Activated naive CD4-positive, alpha-beta T cell treated with anti-CD3 and anti-CD28 coated beads, Interleukin-2, amount 50 U/mL, for 72 hours (primary cell): ENCODE measurements around the gene IL4I1. TPM values are rescaled to one million over a fixed set of nuclear protein-coding genes. Genes with fewer than 3 reads are reported as not detected.

Source experiments
- ATAC-seq, 2 donors: fragments of 150-1000 bp; cut with Tn5 transposase; 2 replicates each; pipeline ENCODE4 v1.10.0; 2021; ENCODE audit warnings: mild to moderate bottlenecking in 2 of 2, moderate library complexity in 2 of 2
- DNase-seq, 2 donors: peaks; one replicate each; pipeline ENCODE4 v3.0.0; 2021 to 2022; ENCODE audit warnings: low spot score in 2 of 2
- H3K27ac Mint-ChIP-seq, 2 donors: one replicate each; pipeline ENCODE4 v1.8.0; 2022; ENCODE audit warnings: mild to moderate bottlenecking in 2 of 2, mixed read lengths in 2 of 2
- H3K36me3 Mint-ChIP-seq, 2 donors: one replicate each; pipeline ENCODE4 v1.8.0; 2022; ENCODE audit warnings: mixed read lengths in 2 of 2
- H3K9me3 Mint-ChIP-seq, 2 donors: one replicate each; pipeline ENCODE4 v1.8.0; 2022; ENCODE audit warnings: mixed read lengths in 2 of 2
- total RNA-seq, 2 donors: library from RNA; stranded (reverse); gene quantifications; one replicate each; pipeline ENCODE4 v1.2.3, GENCODE V29; 2022

The IL4I1 gene
- total RNA-seq, 2 donors from 2014 or later: 6.3 to 11.1 TPM

DNA sequence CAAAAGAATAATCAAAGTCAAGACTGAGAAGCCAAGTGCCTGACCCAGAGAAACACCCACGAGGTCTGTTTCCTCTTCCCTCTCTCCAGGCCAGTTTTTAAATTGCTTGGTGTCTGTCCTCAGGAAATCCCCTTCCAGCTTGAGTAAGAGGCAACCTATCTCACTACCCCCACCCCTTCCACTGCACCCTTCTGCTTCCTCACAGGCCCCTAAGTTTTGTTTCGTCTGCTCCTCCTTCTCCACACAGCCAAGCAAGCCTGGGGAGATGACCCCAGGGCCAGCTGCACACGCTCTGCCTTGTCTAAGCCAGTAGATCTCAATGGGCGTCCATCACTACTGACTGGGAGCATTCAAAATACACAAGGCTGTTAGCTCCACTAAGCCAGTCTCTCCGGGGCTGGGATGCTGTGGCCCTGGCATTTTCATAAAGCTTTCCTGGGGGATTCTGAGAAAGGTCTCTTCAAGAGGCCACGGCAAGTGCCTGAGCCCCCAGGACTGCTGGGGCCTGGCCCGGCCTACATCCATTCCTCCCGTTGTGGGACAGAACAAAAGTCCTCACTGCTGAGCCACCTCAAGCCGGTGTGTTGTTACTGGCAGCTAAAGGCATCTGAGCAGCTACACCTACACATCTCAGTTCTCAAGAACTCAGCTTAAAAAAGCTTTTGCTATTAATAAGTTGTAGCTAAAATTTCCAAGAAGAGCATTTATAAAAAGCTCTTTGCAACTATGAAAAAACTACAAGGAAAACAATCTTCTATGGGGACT lies 14.9 kb upstream of the IL4I1 start:
- DNase-seq: no peak
- Mint-ChIP-seq H3K9me3 (no peaks in the 10 kb centered on the region), H3K36me3 (peaks cover 12 to 71% of the 10 kb centered on the region in 2 donors), H3K27ac (peak overlapping the region; percentile 75 to 91)
- peak; percentile 73 to 84 for ATAC-seq

DNA sequence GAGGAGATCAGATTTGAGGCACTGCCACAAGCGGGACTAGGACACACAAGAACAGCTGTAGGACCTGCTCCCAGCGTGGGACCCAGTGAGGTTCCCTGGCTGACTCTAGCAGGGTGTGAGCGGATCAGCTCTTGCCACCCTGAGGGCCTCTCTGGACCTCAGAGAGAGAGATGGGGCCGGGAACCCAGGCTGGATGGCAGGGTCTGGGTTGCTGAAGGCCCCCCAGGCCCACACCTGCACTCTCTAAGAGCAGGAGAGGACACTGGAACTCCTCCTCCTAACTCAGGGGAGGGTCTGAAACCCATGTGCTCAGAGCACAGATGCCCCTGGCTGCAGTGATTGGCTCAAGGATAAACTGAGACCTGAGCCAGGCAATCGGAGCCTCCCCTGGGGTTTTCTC lies 13.5 kb upstream of the IL4I1 start:
- Mint-ChIP-seq H3K36me3 (peaks cover 4 to 65% of the 10 kb centered on the region in 2 donors), H3K9me3 (no peaks in the 10 kb centered on the region), H3K27ac (peak overlapping the region; percentile 67 to 80)
- no peak for DNase-seq
- no peak for ATAC-seq

DNA sequence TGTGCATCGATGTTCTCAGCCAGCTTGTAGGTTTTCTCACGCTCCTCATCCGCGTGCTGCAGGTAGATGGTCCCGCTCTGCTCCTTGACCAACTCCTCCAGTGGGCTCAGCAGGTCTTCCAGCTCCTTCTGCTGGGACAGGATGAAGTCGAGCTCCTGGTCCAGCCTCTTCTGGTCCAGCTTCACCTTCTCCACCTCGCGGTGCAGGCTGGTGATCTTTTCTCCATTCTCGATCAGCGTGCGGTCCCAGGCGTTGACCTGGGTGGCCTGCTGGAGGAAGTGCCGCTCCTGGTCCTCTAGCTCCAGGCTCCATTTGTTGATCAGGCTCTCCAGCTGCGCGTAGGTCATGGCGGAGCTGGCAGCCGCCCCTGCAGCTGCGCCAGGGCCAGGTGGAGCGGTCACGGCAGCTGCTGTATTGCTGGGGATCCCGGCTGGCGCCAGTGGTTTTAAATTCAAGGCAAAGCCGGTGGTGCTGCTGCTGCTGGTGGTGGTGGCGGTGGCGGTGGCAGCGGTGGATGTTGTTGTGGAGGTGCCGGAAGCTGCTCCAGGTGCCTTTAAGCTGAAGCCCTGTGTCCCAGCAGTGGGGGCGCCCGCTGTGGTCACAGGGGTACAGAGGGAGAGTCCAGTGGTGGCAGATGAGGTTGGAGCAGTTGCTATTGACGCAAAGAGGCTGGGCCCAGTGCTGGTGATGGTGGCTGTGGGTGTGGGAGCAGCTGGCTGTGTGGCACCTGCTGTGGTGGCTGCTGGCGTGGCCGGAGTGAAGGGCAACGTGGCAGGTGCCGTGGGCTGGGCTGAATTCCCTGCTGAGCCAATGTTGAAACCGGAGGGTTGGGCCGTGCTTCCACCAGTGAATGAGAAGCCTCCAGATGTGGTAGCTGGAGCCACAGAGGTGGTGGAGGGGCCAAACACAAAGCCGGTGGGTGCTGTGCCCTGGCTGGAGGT lies 12.1 kb upstream of the IL4I1 start:
- no peak for ATAC-seq
- H3K36me3 Mint-ChIP-seq: peaks cover 0 to 57% of the 10 kb centered on the region in 2 donors
- H3K9me3 Mint-ChIP-seq: no peaks in the 10 kb centered on the region
- H3K27ac Mint-ChIP-seq: peak overlapping the region; percentile 16 to 68
- no peak for DNase-seq

GRCh38 chr19:49907745-49908446 lies 11.2 kb upstream of the IL4I1 start:
- ATAC-seq (peak in 1 of 2 donors; percentile 15), DNase-seq (no peak)
- Mint-ChIP-seq H3K36me3 (peaks cover 0 to 48% of the 10 kb centered on the region in 2 donors), H3K9me3 (no peaks in the 10 kb centered on the region), H3K27ac (peak overlapping the region; percentile 16 to 68)

- ATAC-seq (no peak), DNase-seq (no peak)
- Mint-ChIP-seq H3K36me3 (peaks cover 0 to 43% of the 10 kb centered on the region in 2 donors), H3K9me3 (no peaks in the 10 kb centered on the region), H3K27ac (no peak overlapping the region)
Observed at GRCh38 chr19:49906879-49907564, 10.3 kb upstream of the IL4I1 start.

GRCh38 chr19:49904136-49904535 lies 7.4 kb upstream of the IL4I1 start:
- H3K9me3 Mint-ChIP-seq: no peaks in the 10 kb centered on the region
- ATAC-seq (no peak), DNase-seq (no peak)
- peaks cover 0 to 26% of the 10 kb centered on the region in 2 donors for H3K36me3 Mint-ChIP-seq
- H3K27ac Mint-ChIP-seq: no peak overlapping the region

DNA sequence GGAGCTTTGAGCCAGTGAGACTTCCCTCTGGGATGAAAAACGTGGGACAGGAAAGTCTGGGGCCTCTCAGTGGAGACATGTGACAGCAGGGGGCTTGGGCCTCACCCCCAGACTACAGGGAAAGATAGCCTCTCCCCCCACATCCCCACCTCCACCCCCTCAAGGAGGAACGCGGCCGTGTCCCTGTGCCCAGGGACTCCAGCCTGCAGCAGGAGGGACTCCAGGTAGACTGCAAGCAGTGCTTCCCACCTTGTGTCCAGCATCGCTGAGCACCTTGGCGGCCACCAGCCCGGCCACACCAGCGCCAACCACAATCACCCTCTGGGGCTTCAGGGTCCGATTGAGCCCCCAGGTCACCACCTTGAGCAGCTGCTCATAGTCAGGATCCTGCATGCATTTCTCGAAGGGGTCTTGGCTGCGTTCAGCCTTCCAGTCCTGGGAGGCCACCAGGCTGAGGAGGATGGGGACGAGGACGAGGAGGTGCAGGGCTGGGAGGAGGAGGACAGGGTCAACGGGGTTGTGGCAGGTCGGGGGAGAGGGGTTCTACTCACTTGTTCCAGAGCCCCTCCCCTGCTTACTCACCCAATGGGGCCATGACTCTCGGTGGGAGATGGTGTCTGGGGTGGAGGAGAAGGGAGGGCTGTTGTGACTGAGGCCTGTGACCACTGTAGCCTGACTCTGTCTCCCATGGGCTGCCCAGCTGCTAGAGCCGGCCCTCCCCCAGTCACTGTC lies 955 bp downstream of the IL4I1 start:
- peak overlapping the region in 1 of 2 donors; percentile 88 for H3K27ac Mint-ChIP-seq
- no peaks in the 10 kb centered on the region for H3K36me3 Mint-ChIP-seq
- DNase-seq (no peak), ATAC-seq (peak in 1 of 2 donors; percentile 12)
- no peaks in the 10 kb centered on the region for H3K9me3 Mint-ChIP-seq

GRCh38 chr19:49894879-49895565 lies 1.7 kb downstream of the IL4I1 start:
- no peaks in the 10 kb centered on the region for H3K9me3 Mint-ChIP-seq
- peaks cover 0 to 3% of the 10 kb centered on the region in 2 donors for H3K36me3 Mint-ChIP-seq
- DNase-seq (peak in 1 of 2 donors; percentile 78), ATAC-seq (peak in 1 of 2 donors; percentile 41)
- H3K27ac Mint-ChIP-seq: peak overlapping the region in 1 of 2 donors; percentile 88

- H3K36me3 Mint-ChIP-seq: peaks cover 0 to 12% of the 10 kb centered on the region in 2 donors
- H3K27ac Mint-ChIP-seq: peak overlapping the region in 1 of 2 donors; percentile 88
- DNase-seq: no peak
Observed at GRCh38 chr19:49894011-49894664, 2.5 kb downstream of the IL4I1 start.

GRCh38 chr19:49892716-49893115 lies 4.0 kb downstream of the IL4I1 start:
- Mint-ChIP-seq H3K27ac (peak overlapping the region; percentile 18 to 19), H3K9me3 (no peaks in the 10 kb centered on the region), H3K36me3 (peaks cover 0 to 12% of the 10 kb centered on the region in 2 donors)
- DNase-seq (no peak), ATAC-seq (no peak)

More at GRCh38 chr19:49894011-49894664, 2.5 kb downstream of the IL4I1 start:
- no peaks in the 10 kb centered on the region for H3K9me3 Mint-ChIP-seq
- no peak for ATAC-seq

DNA sequence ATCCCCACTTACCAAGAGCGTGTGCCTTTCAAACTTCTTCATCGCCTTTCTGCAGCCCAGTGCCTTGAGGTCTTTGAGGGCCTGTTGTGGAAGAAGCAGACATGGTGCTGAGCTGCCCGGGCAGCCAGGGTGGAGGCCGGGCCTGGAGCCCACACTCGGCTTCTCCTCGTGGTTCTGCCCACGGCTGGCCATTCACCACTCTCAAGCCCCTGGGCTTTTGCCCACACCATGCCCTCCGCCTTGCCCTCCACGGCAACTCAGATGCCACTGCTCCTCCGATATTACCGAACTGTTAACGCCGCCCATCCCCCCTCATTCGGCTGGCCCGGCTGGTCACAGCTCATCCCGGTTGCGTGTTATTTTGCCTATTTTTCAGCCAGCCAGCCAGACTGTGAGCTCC lies 5.3 kb downstream of the IL4I1 start:
- no peaks in the 10 kb centered on the region for H3K9me3 Mint-ChIP-seq
- H3K27ac Mint-ChIP-seq: peak overlapping the region; percentile 23 to 29
- DNase-seq: no peak
- H3K36me3 Mint-ChIP-seq: peaks cover 0 to 12% of the 10 kb centered on the region in 2 donors
- no peak for ATAC-seq

DNA sequence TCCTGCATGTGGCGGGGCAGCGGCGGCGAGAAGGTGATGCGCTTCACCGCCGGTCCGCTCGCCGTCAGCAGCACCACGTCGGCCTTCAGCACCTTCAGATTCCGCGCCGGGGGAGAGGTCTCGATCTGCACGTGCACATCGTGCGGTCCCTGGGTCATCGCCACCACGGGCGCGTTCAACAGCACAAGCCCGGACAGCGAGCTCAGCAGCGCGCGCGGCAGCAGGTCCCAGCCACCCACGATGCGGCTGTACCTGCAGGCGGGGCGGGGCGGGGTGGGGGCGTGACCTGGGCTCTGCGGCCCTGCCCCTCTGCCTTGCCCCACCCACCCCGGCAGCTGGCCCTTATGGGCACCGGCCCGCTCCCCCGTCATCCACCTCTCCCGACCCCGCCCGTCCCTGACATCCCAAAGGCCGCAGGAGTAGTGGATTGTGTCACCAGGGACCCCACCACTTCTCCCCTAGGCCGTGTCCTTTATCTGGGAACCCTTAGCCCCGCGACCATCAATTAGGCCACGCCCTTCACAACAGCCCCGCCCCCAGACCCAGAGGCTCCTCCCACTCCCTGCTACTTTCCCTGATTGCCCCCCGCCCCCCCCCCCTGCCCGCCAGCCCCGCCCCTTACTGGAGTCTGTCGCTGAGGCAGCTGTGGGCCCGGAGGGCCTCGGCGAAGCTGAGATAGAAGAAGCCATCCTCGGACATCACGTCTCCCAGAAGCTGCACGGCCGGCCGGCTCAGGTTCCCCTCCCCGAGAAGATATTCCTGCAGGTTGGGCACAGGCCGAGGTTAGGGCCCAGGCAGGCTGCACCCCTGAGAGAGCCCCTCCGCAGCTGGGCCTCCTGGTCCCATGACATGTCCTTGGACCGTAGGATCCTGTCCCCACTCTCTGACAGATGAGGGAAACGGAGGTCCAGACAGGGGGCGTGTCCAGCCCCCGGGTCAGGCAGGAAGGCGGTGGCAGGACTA lies 6.1 kb downstream of the IL4I1 start:
- Mint-ChIP-seq H3K9me3 (no peaks in the 10 kb centered on the region), H3K27ac (peak overlapping the region in 1 of 2 donors; percentile 81), H3K36me3 (peaks cover under 1 to 12% of the 10 kb centered on the region in 2 donors)
- ATAC-seq: peak; percentile 21 to 86
- peak in 1 of 2 donors; percentile 58 for DNase-seq

- Mint-ChIP-seq H3K27ac (peak overlapping the region in 1 of 2 donors; percentile 81), H3K9me3 (no peaks in the 10 kb centered on the region), H3K36me3 (peaks cover 5 to 12% of the 10 kb centered on the region in 2 donors)
- ATAC-seq: peak; percentile 39 to 72
- DNase-seq: peak; percentile 81 to 82
Observed at GRCh38 chr19:49889687-49890348, 6.9 kb downstream of the IL4I1 start.
